Naive thymus-derived CD4-positive, alpha-beta T cell (primary cell): Measurements from ENCODE around the gene GAGE12F. TPM values are rescaled to one million over a fixed set of nuclear protein-coding genes. Genes with fewer than 3 reads are reported as not detected.

Experiments used
- polyA plus RNA-seq, 2 donors: library from polyadenylated mRNA; unstranded; fragments of 300-500 nt; fragmentation: Illumina TruSeq; gene quantifications; one replicate each; pipeline ENCODE4 v1.2.3, GENCODE V29; 2021
- total RNA-seq, 6 experiments: library from RNA in 5 of 6; stranded (reverse) in 5 of 6; gene quantifications; 1 replicate in 5 of 6; 2 replicates in 1 of 6; pipeline ENCODE4 v1.2.3 and lab custom pipeline; 2021 to 2026

GAGE12F gene
- total and polyA plus RNA-seq, 7 experiments from 2014 or later = not detected

Other genes with a start within 250 kb of the GAGE12F start
- not detected for gene GAGE12J, start 238.8 kb upstream of the GAGE12F start, total RNA-seq
- gene GAGE12J, start 238.8 kb upstream of the GAGE12F start, polyA plus RNA-seq = not detected
- not detected for gene GAGE13, start 229.3 kb upstream of the GAGE12F start, total RNA-seq
- gene GAGE13, start 229.3 kb upstream of the GAGE12F start, polyA plus RNA-seq = not detected
- gene GAGE12C, start 28.7 kb upstream of the GAGE12F start, total RNA-seq = not detected
- not detected for gene GAGE12C, start 28.7 kb upstream of the GAGE12F start, polyA plus RNA-seq
- gene GAGE12D, start 19.1 kb upstream of the GAGE12F start, total RNA-seq = not detected
- gene GAGE12D, start 19.1 kb upstream of the GAGE12F start, polyA plus RNA-seq = not detected
- not detected for gene GAGE12E, start 9.6 kb upstream of the GAGE12F start, total RNA-seq
- not detected for gene GAGE12E, start 9.6 kb upstream of the GAGE12F start, polyA plus RNA-seq
- not detected for gene GAGE12G, start 9.6 kb downstream of the GAGE12F start, total RNA-seq
- not detected for gene GAGE12G, start 9.6 kb downstream of the GAGE12F start, polyA plus RNA-seq
- not detected for gene GAGE12H, start 19.1 kb downstream of the GAGE12F start, total RNA-seq
- not detected for gene GAGE12H, start 19.1 kb downstream of the GAGE12F start, polyA plus RNA-seq
- not detected for gene GAGE2A, start 28.7 kb downstream of the GAGE12F start, total RNA-seq
- not detected for gene GAGE2A, start 28.7 kb downstream of the GAGE12F start, polyA plus RNA-seq
- gene GAGE1, start 38.2 kb downstream of the GAGE12F start, total RNA-seq = not detected
- not detected for gene GAGE1, start 38.2 kb downstream of the GAGE12F start, polyA plus RNA-seq
- gene PAGE1, start 135.1 kb downstream of the GAGE12F start, total RNA-seq = not detected
- gene PAGE1, start 135.1 kb downstream of the GAGE12F start, polyA plus RNA-seq = not detected